Fibroblast of lung (primary cell): ENCODE measurements around the gene AZGP1.

ENCODE experiments used
- EZH2 ChIP-seq: IDR thresholded peaks from 2 replicates; pipeline ENCODE4 v1.5.1; 2012; ENCODE audit warnings: low read length, control low read depth, mild to moderate bottlenecking; ENCODE audit errors: missing control alignments
- TF ChIP-seq, protein P1 (sequence below), 2 donors: IDR thresholded peaks in 1 of 2; conservative IDR thresholded peaks in 1 of 2; 1 replicate in 1 of 2; 2 replicates in 1 of 2; pipeline ENCODE4 v1.5.1; 2011 to 2012; ENCODE audit warnings: low read length in 2 of 2, control low read depth in 1 of 2, inconsistent platforms in 1 of 2, low read depth in 1 of 2, mild to moderate bottlenecking in 1 of 2

DNA sequence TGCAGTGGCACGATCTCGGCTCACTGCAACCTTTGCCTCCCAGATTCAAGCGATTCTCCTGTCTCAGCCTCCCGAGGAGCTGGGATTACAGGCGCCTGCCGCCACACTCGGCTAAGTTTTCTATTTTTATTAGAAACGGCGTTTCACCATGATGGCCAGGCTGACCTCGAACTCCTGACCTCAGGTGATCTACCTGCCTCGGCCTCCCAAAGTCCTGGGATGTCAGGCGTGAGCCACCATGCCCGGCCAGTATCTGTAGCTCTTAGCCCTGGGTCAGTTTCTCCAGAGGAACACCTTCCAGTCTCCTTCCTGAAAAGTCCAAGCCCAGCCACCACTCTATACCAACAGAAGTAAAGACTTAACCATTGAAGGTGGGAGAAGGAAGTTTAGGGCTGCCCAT lies 24.4 kb upstream of the AZGP1 start:
- TF ChIP-seq, protein P1, sequence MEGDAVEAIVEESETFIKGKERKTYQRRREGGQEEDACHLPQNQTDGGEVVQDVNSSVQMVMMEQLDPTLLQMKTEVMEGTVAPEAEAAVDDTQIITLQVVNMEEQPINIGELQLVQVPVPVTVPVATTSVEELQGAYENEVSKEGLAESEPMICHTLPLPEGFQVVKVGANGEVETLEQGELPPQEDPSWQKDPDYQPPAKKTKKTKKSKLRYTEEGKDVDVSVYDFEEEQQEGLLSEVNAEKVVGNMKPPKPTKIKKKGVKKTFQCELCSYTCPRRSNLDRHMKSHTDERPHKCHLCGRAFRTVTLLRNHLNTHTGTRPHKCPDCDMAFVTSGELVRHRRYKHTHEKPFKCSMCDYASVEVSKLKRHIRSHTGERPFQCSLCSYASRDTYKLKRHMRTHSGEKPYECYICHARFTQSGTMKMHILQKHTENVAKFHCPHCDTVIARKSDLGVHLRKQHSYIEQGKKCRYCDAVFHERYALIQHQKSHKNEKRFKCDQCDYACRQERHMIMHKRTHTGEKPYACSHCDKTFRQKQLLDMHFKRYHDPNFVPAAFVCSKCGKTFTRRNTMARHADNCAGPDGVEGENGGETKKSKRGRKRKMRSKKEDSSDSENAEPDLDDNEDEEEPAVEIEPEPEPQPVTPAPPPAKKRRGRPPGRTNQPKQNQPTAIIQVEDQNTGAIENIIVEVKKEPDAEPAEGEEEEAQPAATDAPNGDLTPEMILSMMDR (conservative IDR thresholded peaks at IDR 0.05 in 1 of 2, IDR thresholded peaks at IDR 0.05 in 1 of 2; ENCODE audit: low read depth in 1 of 2, low read length in 2 of 2): no peak
- TF ChIP-seq EZH2: no peak
